DND-41 (cell line): ENCODE results near the gene CUBN.

Source experiments
- EZH2 ChIP-seq: IDR thresholded peaks from 3 replicates; pipeline ENCODE4 v1.6.1; 2012; ENCODE audit warnings: borderline replicate concordance, low read depth, mild to moderate bottlenecking, moderate library complexity, low read length, inconsistent platforms; ENCODE audit not compliant: severe bottlenecking
- TF ChIP-seq, protein P1 (sequence below): IDR thresholded peaks from 2 replicates; pipeline ENCODE4 v1.5.1; 2012; ENCODE audit warnings: borderline replicate concordance, low read length, moderate library complexity, mild to moderate bottlenecking; ENCODE audit not compliant: poor library complexity, severe bottlenecking; ENCODE audit errors: extremely low read depth

DNA sequence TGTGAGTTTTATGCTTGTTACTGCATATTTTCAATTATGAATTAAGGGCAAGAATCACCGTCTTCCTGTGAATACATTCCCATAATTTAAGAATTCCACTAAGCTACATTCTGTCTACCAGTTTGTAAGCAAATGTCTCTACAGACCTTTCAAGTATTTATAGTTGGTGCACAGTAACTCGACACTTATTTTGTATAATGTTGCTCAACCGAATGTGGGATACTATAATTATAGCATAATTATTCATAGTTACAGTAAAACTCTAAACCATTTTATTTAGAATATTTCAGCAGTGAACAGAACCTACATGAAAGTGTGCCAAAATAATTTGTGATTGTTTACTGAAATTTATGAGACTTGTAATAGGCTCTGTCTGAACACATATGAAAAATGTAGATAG lies 17.3 kb upstream of the CUBN start:
- TF ChIP-seq, protein P1, sequence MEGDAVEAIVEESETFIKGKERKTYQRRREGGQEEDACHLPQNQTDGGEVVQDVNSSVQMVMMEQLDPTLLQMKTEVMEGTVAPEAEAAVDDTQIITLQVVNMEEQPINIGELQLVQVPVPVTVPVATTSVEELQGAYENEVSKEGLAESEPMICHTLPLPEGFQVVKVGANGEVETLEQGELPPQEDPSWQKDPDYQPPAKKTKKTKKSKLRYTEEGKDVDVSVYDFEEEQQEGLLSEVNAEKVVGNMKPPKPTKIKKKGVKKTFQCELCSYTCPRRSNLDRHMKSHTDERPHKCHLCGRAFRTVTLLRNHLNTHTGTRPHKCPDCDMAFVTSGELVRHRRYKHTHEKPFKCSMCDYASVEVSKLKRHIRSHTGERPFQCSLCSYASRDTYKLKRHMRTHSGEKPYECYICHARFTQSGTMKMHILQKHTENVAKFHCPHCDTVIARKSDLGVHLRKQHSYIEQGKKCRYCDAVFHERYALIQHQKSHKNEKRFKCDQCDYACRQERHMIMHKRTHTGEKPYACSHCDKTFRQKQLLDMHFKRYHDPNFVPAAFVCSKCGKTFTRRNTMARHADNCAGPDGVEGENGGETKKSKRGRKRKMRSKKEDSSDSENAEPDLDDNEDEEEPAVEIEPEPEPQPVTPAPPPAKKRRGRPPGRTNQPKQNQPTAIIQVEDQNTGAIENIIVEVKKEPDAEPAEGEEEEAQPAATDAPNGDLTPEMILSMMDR: no peak
- no peak for TF ChIP-seq EZH2
